ENCODE data around the gene PRRT1.

The PRRT1 gene

GRCh38 chr6:32140420-32141046, 11.2 kb downstream of the PRRT1 start:
- DNase-seq (ENCODE audit: low spot score), result no peak
- TF ChIP-seq CTCF (IDR thresholded peaks at IDR 0.05; ENCODE audit: extremely low read depth, insufficient read depth, missing control alignments), result no peak
- in situ Hi-C loops (cut with MboI; ENCODE audit: low pct_unique_long_range_greater_than_20kb, low sequenced_read_pairs, unreplicated experiment), result no loop called here

GRCh38 chr6:32139590-32139989, 12.1 kb downstream of the PRRT1 start:
- TF ChIP-seq CTCF (IDR thresholded peaks at IDR 0.05; ENCODE audit: extremely low read depth, insufficient read depth, missing control alignments), result no peak
- no peak for DNase-seq (ENCODE audit: low spot score)
- in situ Hi-C loops (cut with MboI; ENCODE audit: low pct_unique_long_range_greater_than_20kb, low sequenced_read_pairs, unreplicated experiment), result no loop called here

- in situ Hi-C loops (cut with MboI; ENCODE audit: low pct_unique_long_range_greater_than_20kb, low sequenced_read_pairs, unreplicated experiment), result no loop called here
- TF ChIP-seq CTCF (IDR thresholded peaks at IDR 0.05; ENCODE audit: extremely low read depth, insufficient read depth, missing control alignments), result no peak
- DNase-seq (ENCODE audit: low spot score), result no peak
These were observed 14.3 kb downstream of the PRRT1 start for GRCh38 chr6:32137454-32137853.

GRCh38 chr6:32133786-32134185, 18.0 kb downstream of the PRRT1 start:
- no peak for TF ChIP-seq CTCF (IDR thresholded peaks at IDR 0.05; ENCODE audit: extremely low read depth, insufficient read depth, missing control alignments)
- in situ Hi-C loops (cut with MboI; ENCODE audit: low pct_unique_long_range_greater_than_20kb, low sequenced_read_pairs, unreplicated experiment), result no loop called here

GRCh38 chr6:32132110-32132509, 19.6 kb downstream of the PRRT1 start:
- no peak for TF ChIP-seq CTCF (IDR thresholded peaks at IDR 0.05; ENCODE audit: extremely low read depth, insufficient read depth, missing control alignments)
- no peak for DNase-seq (ENCODE audit: low spot score)
- in situ Hi-C loops (cut with MboI; ENCODE audit: low pct_unique_long_range_greater_than_20kb, low sequenced_read_pairs, unreplicated experiment), result no loop called here

More at GRCh38 chr6:32133786-32134185, 18.0 kb downstream of the PRRT1 start:
- no peak for DNase-seq (ENCODE audit: low spot score)

- DNase-seq (ENCODE audit: low spot score), result no peak
- no peak for TF ChIP-seq CTCF (IDR thresholded peaks at IDR 0.05; ENCODE audit: extremely low read depth, insufficient read depth, missing control alignments)
- in situ Hi-C loops (cut with MboI; ENCODE audit: low pct_unique_long_range_greater_than_20kb, low sequenced_read_pairs, unreplicated experiment), result no loop called here
These were observed 20.2 kb downstream of the PRRT1 start for GRCh38 chr6:32131439-32131948.
